8988T (cell line): ENCODE results near the gene OPCML.

Source experiments
- DNase-seq: peaks from one replicate; pipeline ENCODE4 v3.0.0; 2011

OPCML gene

GRCh38 chr11:132771746-132772145, 760.6 kb downstream of the OPCML start:
- DNase-seq, result no peak

GRCh38 chr11:132770829-132771530, 761.3 kb downstream of the OPCML start:
- DNase-seq, result no peak

GRCh38 chr11:132763503-132763902, 768.8 kb downstream of the OPCML start:
- DNase-seq, result no peak

- no peak for DNase-seq
Measured at GRCh38 chr11:132755934-132756333, 776.4 kb downstream of the OPCML start.

- DNase-seq, result no peak
Measured at GRCh38 chr11:132751516-132752250, 780.6 kb downstream of the OPCML start.

- no peak for DNase-seq
Measured at GRCh38 chr11:132746305-132746704, 786.0 kb downstream of the OPCML start.

- no peak for DNase-seq
Measured at GRCh38 chr11:132745306-132745705, 787.0 kb downstream of the OPCML start.

- peak; percentile 13 for DNase-seq
Measured at GRCh38 chr11:132744771-132745170, 787.5 kb downstream of the OPCML start.

- no peak for DNase-seq
Measured at GRCh38 chr11:132743601-132744000, 788.7 kb downstream of the OPCML start.

GRCh38 chr11:132742929-132743328, 789.4 kb downstream of the OPCML start:
- DNase-seq, result no peak

GRCh38 chr11:132734217-132734616, 798.1 kb downstream of the OPCML start:
- DNase-seq, result no peak

- DNase-seq, result no peak
Measured at GRCh38 chr11:132728026-132728425, 804.3 kb downstream of the OPCML start.

GRCh38 chr11:132721526-132721925, 810.8 kb downstream of the OPCML start:
- DNase-seq, result no peak

GRCh38 chr11:132719684-132720083, 812.6 kb downstream of the OPCML start:
- no peak for DNase-seq

- DNase-seq, result no peak
Measured at GRCh38 chr11:132718711-132719671, 813.3 kb downstream of the OPCML start.

GRCh38 chr11:132717824-132718223, 814.5 kb downstream of the OPCML start:
- DNase-seq, result no peak

GRCh38 chr11:132716037-132716436, 816.3 kb downstream of the OPCML start:
- DNase-seq, result no peak

- DNase-seq, result no peak
Measured at GRCh38 chr11:132714859-132715440, 817.4 kb downstream of the OPCML start.

- DNase-seq, result no peak
Measured at GRCh38 chr11:132712466-132712865, 819.8 kb downstream of the OPCML start.

- no peak for DNase-seq
Measured at GRCh38 chr11:132704781-132705375, 827.4 kb downstream of the OPCML start.

GRCh38 chr11:132692891-132693290, 839.4 kb downstream of the OPCML start:
- no peak for DNase-seq

GRCh38 chr11:132691848-132692550, 840.3 kb downstream of the OPCML start:
- DNase-seq, result no peak
